Measurements from ENCODE around the gene OR1D2.
"Not testable (repeated sequence)": the region's sequence is repeated elsewhere in the genome, so short reads cannot be mapped to it uniquely, and the experiment has no call there.

The OR1D2 gene, protein sequence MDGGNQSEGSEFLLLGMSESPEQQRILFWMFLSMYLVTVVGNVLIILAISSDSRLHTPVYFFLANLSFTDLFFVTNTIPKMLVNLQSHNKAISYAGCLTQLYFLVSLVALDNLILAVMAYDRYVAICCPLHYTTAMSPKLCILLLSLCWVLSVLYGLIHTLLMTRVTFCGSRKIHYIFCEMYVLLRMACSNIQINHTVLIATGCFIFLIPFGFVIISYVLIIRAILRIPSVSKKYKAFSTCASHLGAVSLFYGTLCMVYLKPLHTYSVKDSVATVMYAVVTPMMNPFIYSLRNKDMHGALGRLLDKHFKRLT

DNA sequence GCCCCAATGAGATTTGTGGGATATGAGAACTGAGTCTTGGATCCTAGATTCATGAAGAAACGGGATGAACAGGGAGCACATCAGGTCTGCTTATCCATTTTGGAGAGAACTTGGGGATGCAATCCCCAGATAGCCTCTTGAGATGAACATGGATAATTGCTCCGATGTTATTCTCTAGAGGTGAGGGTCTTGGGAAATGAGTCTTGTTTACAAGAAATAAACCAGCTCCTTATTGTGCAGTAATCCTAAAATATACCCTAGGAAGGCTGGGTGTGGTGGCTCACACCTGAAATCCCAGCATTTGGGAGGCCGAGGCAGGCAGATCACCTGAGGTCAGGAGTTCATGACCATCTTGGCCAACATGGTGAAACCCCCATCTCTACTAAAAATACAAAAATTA lies at the start of gene OR1D2:
Gene OR1D2 (minus strand): TSS at position 101 of the 400 bp plus-strand sequence. CDS start 11,426 bp downstream, outside the sequence.
- DNase-seq: no peak

DNA sequence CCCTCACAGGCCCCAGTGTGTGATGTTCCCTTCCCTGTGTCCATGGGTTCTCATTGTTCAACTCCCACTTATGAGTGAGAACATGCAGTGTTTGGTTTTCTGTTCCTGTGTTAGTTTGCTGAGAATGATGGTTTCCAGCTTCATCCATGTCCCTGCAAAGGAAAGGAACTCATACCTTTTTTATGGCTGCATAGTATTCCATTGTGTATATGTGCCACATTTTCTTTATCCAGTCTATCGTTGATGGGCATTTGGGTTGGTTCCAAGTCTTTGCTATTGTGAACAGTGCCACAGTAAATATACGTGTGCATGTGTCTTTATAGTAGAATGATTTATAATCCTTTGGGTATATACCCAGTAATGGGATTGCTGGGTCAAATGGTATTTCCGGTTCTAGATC lies 33.3 kb upstream of the OR1D2 start:
- DNase-seq: not testable (repeated sequence)

GRCh38 chr17:3127451-3127850 lies 23.2 kb upstream of the OR1D2 start, which contains the start of gene OR1G1:
TSS of gene OR1G1 (minus strand) at chr17:3127551. CDS start at chr17:3127551, 0 bp downstream.
- no peak for DNase-seq

GRCh38 chr17:3073850-3074249 lies 30.4 kb downstream of the OR1D2 start:
- not testable (repeated sequence) for DNase-seq

GRCh38 chr17:3065192-3065591 lies 39.0 kb downstream of the OR1D2 start:
- not testable (repeated sequence) for DNase-seq

DNA sequence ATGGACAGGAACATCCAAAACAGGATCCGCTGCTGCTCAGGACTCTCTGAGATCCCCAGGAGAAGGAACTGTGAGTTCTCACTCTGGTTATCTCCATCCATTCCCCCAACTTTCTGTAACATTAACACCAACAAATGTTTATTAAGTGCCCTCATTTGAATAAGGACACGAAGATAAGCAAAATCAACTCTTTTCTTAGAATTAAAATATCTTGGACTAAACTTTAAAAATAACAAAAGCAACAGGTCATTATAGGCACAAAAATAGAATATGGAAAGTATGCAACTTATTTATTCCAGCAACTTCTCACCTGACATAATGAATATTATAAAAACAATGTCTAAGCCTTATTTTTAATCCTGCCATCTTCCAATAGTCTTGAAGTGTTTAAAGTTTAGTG lies 40.7 kb downstream of the OR1D2 start, which contains the start of gene OR1D5:
Gene OR1D5 (minus strand): TSS at position 101 of the 400 bp plus-strand sequence. CDS start 0 bp downstream, at position 101.
- not testable (repeated sequence) for DNase-seq

DNA sequence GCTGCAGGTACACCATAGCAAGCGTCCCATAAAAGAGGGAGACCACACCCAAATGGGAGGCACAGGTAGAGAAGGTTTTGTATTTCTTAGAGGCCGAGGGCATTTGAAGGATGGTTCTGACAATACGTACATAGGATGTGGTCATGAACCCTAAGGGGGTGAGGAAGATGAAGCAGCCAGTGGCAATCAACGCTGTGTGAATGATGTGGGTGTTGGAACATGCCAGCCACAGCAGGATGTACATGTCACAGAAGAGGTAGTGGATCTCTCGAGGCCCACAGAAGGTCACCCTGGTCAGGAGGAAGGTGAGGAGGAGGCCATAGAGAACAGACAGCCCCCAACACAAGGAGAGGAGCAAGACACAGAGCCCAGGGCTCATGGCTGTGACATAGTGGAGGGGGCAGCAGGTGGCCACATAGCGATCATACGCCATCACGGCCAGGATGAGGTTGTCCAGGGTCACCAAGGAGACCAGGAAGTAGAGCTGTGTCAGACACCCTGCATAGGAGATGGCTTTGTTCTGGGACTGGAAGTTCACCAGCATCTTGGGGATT lies 41.3 kb downstream of the OR1D2 start:
- not testable (repeated sequence) for DNase-seq

DNA sequence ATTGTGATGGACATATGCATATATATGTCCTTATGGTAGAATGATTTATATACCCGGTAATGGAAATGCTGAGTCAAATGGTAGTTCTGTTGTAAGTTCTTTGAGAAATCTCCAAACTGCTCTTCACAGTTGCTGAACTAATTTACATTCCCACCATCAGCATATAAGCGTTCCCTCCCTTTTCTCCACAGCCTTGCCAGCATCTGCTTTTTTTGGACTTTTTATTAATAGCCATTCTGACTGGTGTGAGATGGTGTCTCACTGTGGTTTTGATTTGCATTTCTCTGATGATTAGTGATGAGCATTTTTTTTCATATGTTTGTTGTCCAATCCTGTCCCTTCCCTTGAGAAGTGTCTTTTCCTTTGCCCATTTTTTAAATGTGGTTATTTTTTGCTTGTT lies 49.4 kb downstream of the OR1D2 start:
- not testable (repeated sequence) for DNase-seq

DNA sequence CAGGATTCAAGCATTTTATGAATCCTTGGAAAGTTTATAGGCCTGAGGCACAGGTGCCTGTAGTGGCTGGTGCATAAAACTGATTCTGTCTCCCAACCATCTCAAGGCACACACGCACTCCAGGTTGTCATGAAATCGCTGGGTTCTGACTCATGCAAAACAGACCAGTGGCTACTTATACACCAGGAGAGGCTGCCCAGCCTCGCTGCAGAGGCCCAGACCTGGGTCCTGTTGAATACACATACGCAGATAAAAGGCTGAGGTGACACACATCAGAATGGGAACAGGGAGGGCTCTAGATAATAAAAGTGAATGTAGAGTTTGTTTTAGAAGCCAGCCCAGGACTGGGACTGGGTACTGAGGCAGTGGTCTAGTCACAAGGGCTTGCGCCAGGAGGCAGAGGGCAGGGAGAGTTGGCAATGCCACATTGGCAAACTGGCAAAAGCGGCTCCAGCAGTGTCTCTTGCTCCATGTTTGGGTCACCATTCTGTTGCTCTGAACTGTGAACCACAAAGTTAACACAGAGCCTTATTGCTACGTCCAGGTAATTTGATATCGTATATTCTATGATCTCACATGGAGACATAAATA lies 54.4 kb downstream of the OR1D2 start:
- DNase-seq: no peak

- peak; percentile 97 to 98 for DNase-seq
Observed at GRCh38 chr17:3048727-3049471, 55.3 kb downstream of the OR1D2 start.

DNA sequence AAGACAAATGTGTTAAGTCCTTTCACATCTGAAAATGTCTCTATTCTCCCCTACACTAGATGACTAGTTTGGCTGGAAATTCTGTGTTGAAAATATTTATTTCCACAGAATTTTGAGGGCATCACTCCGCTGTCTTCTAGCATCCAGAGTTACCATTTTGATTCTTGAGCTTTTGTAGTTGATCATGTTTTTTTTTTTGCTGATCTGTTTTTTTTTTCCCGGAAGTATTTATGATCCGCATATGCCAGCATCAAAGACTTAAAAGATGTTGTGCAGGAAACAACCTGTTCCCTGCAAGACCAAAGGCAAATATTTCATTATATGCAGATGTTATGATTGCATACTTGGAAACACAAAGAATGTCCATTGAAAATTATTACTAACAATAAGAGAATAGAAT lies 57.5 kb downstream of the OR1D2 start:
- no peak for DNase-seq

DNA sequence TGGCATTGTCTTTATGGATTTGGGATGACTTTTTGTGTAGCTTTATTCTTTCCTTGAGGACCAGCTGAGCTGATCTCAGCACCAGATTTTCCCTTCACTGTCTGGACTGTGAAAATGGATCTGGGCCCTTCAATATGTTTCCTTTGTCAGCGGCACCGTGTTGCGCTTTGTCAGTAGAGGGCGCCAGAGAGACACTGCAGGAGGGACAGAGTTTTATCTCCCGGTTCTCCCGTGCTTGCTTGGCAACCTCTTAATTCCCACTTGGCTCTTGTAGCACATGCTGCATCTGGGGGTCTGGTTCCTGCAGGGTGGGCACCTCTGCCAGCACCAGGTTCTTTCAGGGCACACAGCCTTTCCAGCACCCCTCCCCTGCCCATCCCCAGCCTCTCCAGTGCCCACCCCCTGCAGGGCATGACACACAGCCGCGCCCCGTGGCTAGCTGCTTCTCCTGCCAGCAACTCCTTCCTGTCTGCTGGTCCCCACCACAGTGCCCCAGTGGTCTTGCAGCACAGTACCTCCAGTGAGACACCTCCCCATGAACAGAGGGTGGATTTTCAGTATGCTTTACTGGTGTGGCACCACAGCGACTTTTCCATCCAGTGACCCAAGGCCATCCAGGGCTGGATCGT lies 60.4 kb downstream of the OR1D2 start:
- DNase-seq: no peak

DNA sequence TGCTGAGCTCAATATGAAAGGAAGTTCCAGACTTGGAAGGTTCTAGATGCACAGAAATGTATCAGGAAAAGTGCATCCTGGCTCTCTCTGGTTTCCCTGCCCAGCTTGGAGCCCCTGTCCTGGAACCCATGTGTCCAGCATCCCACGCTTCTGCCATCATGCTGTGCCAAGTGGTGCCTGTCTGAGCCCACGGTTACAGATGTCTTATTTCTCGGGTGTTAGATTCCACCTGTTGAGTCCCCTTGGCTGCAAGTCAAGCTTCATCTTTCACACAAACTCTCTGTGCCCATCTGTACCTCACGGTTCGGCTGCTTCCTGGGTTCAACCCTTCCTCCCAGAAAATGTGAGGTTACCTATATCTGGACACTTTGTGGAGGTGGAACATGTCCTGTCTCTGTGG lies 63.3 kb downstream of the OR1D2 start:
- DNase-seq: no peak

DNA sequence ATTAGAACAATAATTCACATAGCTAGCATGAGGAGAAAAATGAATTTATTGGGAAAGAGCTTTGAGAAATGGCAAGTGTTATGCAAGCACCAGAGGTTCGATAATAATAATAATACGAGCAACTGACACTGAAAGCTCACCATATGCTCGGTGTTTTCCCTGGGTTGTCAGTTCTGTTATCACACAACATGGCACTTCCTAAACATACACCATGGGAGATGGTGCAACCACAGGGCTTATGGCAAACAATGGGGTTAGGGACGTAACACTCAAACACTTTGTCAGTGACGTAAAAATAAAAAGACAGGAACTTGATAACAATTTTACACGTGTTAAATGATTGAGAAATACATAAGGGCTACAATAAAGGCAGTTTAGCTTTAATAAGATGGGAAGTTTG lies 64.5 kb downstream of the OR1D2 start:
- no peak for DNase-seq

- DNase-seq: no peak
Observed at GRCh38 chr17:3038941-3039340, 65.3 kb downstream of the OR1D2 start.
